Mucosa of stomach (tissue), 1 donor: Measurements from ENCODE around the gene DNAJA3.
A peak's percentile ranks its signal among the peaks of the same experiment; 100 is the strongest.

Experiments used
- H3K27me3 ChIP-seq: one replicate; pipeline ENCODE4 v1.7.0; 2013; ENCODE audit warnings: mild to moderate bottlenecking, low read length; ENCODE audit not compliant: control insufficient read depth, insufficient read depth
- H3K36me3 ChIP-seq: one replicate; pipeline ENCODE4 v1.7.0; 2013; ENCODE audit warnings: low read length; ENCODE audit not compliant: control insufficient read depth, insufficient read depth
- H3K4me1 ChIP-seq: one replicate; pipeline ENCODE4 v1.7.0; 2013; ENCODE audit warnings: mild to moderate bottlenecking, low read length; ENCODE audit not compliant: control insufficient read depth, insufficient read depth
- H3K4me3 ChIP-seq: one replicate; pipeline ENCODE4 v1.7.0; 2013; ENCODE audit warnings: low read length
- H3K9ac ChIP-seq: one replicate; pipeline ENCODE4 v1.7.0; 2013; ENCODE audit warnings: mild to moderate bottlenecking, low read length, moderate library complexity
- H3K9me3 ChIP-seq: one replicate; pipeline ENCODE4 v1.7.0; 2013; ENCODE audit warnings: mild to moderate bottlenecking, low read length, moderate library complexity; ENCODE audit not compliant: control insufficient read depth
- donor health status: Pancreatic carcinoma.

Gene DNAJA3

DNA sequence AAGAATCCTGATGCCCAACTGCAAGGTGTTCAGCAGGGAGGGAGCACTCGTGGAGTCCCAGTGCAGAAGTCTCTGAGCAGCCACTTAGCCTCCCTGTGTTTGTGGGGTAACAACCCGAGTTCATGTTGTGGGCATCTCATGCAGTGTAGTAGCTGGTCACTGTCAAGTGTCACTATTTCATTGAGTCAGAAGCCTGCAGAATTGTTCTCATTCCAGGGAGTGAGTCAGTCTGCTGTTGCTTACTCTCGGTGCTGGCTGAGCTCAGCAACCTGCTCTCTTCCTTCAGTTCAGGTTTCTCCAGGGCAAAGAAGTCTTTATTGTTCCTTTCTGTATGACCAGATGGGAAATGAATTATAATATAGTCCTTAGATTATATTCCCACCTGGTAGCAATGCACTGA lies 74.6 kb downstream of the DNAJA3 start:
- Histone ChIP-seq H3K4me1 (peaks cover 58% of the 10 kb centered on the region), H3K9ac (peak overlapping the region; percentile 38), H3K27me3 (no peaks in the 10 kb centered on the region), H3K9me3 (no peaks in the 10 kb centered on the region), H3K36me3 (no peaks in the 10 kb centered on the region), H3K4me3 (no peak overlapping the region)

DNA sequence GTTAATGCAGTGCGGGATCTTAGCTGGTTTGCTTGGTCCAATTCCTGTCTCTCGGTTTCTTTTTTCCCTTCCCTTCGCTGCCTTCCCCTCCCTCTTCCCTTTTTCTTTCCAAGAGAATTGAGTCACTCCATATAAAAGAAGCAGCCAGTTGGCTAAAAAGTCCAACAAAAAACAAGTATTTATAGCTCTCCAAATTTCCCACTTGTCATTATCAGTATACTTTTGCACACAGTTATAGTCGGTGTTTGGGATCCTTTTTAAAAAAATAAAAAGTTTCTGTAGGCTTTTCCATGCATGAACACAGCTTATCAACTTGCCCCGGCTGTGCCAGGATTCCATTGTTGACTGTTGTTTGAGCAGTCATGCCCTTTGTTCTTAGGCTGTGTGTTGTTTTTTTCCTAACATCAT lies 75.4 kb downstream of the DNAJA3 start:
- Histone ChIP-seq H3K36me3 (peaks cover 1% of the 10 kb centered on the region), H3K4me3 (no peak overlapping the region), H3K27me3 (no peaks in the 10 kb centered on the region), H3K9ac (peak overlapping the region; percentile 38), H3K9me3 (no peaks in the 10 kb centered on the region), H3K4me1 (peaks cover 67% of the 10 kb centered on the region)

DNA sequence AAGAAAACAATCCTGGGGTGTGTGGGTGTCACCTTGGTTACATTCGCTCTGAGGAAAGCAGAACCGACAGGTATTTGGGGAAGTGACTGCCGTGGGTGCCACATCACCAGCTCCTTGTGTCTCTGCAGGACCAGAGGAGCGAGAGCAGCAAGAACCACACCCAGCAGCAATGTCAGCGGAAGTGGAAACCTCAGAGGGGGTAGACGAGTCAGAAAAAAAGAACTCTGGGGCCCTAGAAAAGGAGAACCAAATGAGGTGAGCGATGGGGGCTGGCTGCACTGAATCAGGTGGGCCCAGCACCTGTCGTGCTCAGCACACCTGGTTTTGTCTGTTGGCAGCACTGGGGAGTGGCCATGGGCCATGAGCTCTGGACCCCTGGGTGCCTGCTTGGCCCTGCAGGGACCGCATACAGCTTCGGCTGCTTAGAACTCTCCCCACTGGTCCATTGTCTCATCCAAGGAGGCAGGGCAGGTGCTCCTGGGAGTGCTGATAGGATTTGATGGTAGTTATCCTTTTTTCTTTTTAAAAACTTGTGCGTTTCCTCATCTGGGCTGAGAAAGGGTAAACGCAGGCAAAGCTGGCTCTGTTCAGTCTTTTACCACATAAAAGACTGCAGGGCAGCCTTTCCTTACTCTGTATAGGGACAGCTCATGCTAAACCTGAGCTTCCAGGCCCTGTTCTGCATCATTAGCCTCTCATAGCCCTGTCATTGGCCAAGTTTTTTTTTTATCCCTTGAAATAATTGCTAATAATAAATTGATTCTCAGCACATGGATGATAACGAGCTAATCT lies 79.9 kb downstream of the DNAJA3 start:
- no peaks in the 10 kb centered on the region for H3K27me3 ChIP-seq
- peaks cover 39% of the 10 kb centered on the region for H3K4me1 ChIP-seq
- no peaks in the 10 kb centered on the region for H3K9me3 ChIP-seq
- H3K9ac ChIP-seq = peak overlapping the region; percentile 42
- H3K4me3 ChIP-seq = no peak overlapping the region
- H3K36me3 ChIP-seq = peaks cover 17% of the 10 kb centered on the region
